Fibroblast of pulmonary artery (primary cell): ENCODE measurements around the gene KANK2.

Experiments
- DNase-seq: peaks from one replicate; pipeline ENCODE4 v3.0.0-alpha.2; 2010; ENCODE audit warnings: low read depth
- H3K4me3 ChIP-seq: replicated peaks from 2 replicates; pipeline ENCODE4 v1.5.1; 2011; ENCODE audit warnings: low read depth, mild to moderate bottlenecking, control low read depth, low read length, moderate library complexity
- CTCF ChIP-seq: IDR thresholded peaks from 2 replicates; pipeline ENCODE4 v1.5.1; 2011; ENCODE audit warnings: mild to moderate bottlenecking, control low read depth, low read length, inconsistent platforms; ENCODE audit errors: missing control alignments

Gene KANK2

GRCh38 chr19:11192957-11193939 is 4.1 kb downstream of the KANK2 start:
- H3K4me3 ChIP-seq, result no peak overlapping the region
- no peak for TF ChIP-seq CTCF
- no peak for DNase-seq

DNA sequence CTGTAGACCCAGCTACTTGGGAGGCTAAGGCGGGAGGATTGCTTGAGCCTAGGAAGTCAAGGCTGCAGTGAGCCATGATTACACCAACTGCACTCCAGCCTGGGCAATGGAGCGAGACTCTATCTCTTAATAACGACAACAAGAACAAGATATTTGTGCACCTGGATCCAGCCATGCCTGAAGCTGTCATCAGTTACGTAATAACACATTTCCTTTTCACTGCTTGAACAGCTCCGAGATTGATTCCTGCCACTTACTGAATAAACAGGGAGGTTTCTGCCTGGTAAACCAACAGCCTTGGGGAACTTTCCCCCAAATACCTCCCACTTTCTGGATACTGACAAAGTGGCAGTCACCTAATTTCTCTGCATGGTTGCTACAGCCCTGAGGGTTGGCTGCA is 5.4 kb downstream of the KANK2 start:
- no peak for DNase-seq
- TF ChIP-seq CTCF, result no peak
- H3K4me3 ChIP-seq, result no peak overlapping the region

GRCh38 chr19:11191273-11191755 is 6.0 kb downstream of the KANK2 start:
- DNase-seq, result peak; percentile 57

GRCh38 chr19:11190501-11190900 is 6.8 kb downstream of the KANK2 start:
- TF ChIP-seq CTCF, result no peak
- no peak overlapping the region for H3K4me3 ChIP-seq
- DNase-seq, result no peak

More at GRCh38 chr19:11191273-11191755, 6.0 kb downstream of the KANK2 start:
- H3K4me3 ChIP-seq, result no peak overlapping the region
- TF ChIP-seq CTCF, result no peak

- DNase-seq, result no peak
- TF ChIP-seq CTCF, result no peak
- H3K4me3 ChIP-seq, result no peak overlapping the region
Measured at GRCh38 chr19:11187441-11187840, 9.9 kb downstream of the KANK2 start.

GRCh38 chr19:11182994-11183393 is 14.4 kb downstream of the KANK2 start:
- no peak for TF ChIP-seq CTCF
- DNase-seq, result no peak
- no peak overlapping the region for H3K4me3 ChIP-seq
